HepG2 (cell line): ENCODE results near the gene CYTH2.

ENCODE experiments used
- BHLHE40 ChIP-seq: IDR thresholded peaks from 2 replicates; pipeline ENCODE4 v1.6.1; 2011; ENCODE audit warnings: low read length, improper control_type of control experiment
- E2F1 ChIP-seq: sonication (generic); formaldehyde crosslinking; IDR thresholded peaks from 2 replicates; pipeline ENCODE4 v1.5.0; 2020; ENCODE audit warnings: missing genetic modification reagents
- KMT2A ChIP-seq: sonication (generic); formaldehyde crosslinking; IDR thresholded peaks from 2 replicates; pipeline ENCODE4 v1.4.0; 2020; ENCODE audit warnings: missing genetic modification reagents
- SATB2 ChIP-seq: sonication (generic); formaldehyde crosslinking; IDR thresholded peaks from 2 replicates; pipeline ENCODE4 v1.5.0; 2020; ENCODE audit warnings: missing genetic modification reagents

GRCh38 chr19:48530770-48531169, 61.6 kb downstream of the CYTH2 start:
- TF ChIP-seq KMT2A (CRISPR knock-in tag) (no peak), SATB2 (no peak), BHLHE40 (no peak), E2F1 (CRISPR knock-in tag) (no peak)
